NCI-H1105 treated with DMSO at 0.1 percent for 48 hours (cell line): ENCODE results near the gene ADPRHL1.
"Not testable (repeated sequence)": the region's sequence is repeated elsewhere in the genome, so short reads cannot be mapped to it uniquely, and the experiment has no call there.

Source experiments
- DNase-seq: peaks from one replicate; lab custom pipeline; 2025; lab: John Stamatoyannopoulos, UW

ADPRHL1 gene

DNA sequence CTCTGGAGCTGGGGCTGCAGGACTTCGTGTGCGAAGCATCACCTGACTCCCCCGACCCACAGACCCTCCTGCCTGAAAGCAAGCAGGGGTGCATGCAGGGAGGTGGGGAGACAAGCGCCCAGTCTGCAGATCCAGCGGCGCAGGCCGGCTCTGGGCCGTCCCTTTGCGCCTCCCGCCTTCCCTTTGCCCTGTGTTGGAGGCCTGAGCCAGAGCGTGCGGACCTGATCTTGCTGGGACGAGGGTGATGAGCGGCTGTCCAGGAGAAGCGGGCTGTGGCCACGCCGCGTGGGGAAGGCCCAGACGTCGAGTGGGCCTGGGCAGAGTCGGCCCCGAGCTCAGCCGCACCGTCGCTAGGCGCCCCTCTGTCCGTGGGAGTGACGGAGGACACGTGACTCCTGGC lies 84.1 kb downstream of the ADPRHL1 start:
- DNase-seq = no peak

DNA sequence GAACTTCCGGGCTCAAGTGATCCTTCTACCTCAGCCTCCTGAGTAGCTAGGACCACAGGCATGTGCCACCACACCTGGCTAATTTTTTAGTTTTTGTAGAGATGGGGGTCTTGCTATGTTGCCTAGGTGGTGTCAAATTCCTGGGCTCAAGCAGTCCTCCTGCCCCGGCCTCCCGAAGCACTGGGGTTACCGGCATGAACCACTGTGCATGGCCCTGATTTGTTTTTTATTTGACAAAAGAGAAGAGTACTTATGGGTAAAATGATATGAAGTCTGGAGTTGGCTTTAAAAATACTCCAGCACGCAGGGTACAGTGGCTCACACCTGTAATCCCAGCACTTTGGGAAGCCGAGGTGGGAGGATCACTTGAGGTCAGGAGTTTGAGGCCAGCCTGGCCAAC lies 84.9 kb downstream of the ADPRHL1 start:
- DNase-seq = not testable (repeated sequence)

DNA sequence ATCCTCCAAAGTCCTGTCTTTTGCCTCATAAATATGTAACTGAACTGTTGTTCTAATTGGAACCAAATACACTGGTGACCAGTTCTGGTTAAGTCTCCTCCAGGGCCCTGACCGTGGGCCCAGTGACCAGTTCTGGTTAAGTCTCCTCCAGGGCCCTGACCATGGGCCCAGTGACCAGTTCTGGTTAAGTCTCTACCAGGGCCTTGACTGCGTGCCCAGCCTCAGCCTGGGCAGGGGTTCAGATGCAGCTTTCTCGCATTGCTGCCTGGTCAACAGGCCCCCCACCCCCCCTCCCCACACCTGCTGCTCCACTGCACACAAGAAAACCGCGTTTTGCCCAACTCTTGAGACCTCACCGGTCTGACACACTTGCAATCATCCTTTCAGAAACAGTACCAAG lies 85.5 kb downstream of the ADPRHL1 start:
- no peak for DNase-seq

DNA sequence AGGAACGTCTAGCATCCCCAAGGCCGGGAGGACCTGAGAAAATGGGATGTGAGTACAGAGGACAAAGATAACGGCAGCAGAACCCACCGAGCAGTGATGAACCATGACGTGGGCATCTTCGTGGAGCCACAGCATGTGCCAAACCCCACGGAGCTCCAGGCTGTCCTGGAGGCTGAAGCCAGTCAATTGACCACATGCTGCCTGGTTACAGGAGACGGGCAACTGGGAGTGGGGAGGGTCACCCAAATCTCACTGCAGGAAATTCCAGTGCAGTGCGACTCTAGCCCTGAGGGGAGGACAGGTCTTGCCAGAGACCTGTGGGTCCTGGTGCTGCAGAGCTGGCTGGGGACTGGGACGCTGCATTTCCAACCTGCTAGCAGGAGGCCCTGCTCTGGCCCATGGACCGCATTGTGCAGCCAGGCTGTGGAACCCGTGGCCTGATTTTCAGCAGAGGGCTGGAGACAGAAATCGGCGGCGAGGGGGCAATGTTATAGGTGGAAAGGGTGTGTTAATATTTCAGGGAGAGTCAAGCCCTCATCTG lies 86.2 kb downstream of the ADPRHL1 start:
- no peak for DNase-seq

DNA sequence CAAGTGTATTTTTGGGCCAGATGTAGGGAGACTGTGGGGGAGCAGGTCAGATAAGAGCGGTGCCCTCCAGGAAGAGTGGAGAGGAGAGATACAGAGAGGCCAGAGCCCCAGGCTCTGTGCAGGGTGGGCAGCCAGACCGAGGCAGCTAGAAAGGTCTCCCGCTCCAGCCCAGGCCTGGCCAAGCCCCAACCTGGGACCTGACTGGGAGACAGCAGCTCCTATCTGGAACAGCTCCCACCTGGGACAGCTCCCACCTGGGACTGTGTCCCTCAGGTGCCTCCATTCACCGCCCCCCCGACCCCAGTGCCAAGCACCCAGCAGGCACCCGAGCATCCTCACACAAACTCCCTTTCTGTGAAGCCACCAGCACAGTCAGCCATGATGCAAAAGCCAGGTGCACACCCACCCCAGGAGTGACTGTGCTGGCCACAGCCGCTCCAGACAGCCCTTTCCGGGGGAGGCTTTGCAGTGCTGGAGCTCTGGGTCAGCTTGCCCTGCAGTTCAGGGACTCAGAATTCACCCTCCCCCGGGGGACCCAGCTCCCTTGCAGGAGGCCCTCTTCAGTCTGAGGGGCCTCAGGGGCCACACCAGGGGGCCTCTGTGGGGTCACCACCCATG lies 87.2 kb downstream of the ADPRHL1 start:
- DNase-seq = no peak

DNA sequence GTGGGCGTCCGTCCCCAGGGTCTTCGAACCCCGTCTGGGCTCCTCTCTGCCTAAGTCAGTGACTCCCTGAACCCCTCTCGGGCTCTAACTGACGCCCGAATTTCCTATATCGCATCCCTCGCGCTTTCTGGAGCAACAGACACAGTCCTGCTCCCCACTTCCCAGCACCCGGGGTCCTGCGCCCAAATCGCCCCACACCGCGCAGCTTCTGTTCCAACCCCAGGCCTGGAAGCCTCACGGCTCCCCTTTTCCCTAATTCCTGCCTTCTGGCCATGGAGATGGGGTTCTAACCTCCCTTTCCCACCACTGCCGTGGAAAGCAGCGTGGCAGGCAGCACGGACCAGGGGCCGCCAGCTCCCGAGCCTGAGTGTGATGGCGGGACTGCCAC lies 87.7 kb downstream of the ADPRHL1 start:
- DNase-seq = no peak

DNA sequence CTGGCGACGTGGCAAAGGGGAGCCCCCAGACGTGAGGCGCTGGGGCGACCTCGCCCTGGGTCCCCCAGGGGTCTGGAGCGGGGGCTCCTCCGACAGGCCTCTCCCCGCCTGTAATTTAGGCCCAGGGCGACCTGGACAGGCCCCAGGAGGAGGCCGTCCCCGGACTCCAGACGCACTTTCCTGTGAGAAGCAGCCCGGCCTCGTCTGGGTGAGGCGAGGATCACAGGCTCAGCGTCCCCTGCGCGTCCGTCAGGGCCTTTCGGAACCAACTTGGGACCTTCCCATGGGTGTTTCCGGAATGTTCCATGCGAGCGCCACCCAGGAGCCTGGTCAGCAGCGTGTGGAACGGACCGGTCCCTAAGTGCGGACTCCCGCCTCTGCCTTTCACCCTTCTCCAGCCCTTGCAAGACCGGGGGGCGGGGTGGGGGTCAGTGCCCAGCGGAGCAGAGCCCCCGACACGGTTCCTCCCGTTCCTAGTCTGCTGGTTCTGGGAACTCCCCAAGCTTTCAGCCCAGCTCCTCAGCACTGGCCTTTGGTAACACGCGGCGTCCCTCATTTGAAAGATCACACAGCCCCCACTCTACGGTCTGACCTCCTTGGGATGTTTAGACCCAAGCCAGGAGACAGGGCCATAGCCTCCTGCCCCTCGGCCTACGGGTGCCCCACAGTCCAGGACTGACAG lies 88.2 kb downstream of the ADPRHL1 start:
- no peak for DNase-seq

DNA sequence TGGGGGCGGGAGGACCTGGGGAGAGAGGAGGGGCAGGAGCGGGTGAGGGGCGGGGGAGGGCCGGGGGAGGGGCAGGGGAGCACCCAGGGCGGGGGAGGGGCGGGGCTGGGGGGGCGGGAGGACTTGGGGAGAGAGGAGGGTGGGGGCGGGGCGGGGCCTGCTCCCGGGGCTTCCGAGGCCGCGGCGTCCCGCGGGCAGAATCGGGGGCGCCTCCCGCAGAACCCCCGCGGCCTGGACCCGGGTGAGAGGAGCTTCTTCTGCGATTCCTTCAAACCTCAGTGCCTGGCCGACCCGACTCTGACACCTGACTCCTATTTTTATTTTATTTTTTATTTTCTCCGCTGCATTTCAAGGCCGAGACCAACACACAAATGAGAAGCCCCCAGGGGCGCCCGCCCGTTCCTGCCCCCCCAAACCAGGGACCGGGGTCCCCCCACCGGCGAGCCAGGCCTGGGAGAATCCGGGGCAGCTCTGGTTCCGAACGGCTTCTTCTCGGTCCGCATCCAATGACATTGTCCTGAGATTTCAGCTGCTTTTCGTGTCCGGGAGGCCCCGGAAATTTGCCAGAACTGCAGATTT lies 88.9 kb downstream of the ADPRHL1 start:
- peak; percentile 23 for DNase-seq

DNA sequence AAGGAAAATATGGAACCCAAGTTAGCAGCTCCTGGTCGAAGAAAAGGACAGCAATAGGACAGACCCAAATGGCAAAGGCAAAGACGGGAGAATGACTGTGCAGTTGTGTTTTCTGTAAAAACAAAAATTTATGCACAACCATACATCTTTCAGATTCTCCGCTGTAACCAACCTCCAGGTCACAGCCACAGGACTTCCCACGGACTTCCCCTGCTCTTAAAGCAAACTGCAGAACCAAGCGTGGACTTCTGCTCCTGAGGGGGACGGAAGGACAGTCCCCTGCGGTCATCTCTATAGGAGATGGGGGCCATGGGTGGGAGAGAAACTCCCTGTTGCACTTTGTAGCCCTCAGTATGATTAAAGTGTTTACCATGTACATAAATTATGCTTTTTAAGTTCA lies 91.9 kb downstream of the ADPRHL1 start:
- DNase-seq = no peak

DNA sequence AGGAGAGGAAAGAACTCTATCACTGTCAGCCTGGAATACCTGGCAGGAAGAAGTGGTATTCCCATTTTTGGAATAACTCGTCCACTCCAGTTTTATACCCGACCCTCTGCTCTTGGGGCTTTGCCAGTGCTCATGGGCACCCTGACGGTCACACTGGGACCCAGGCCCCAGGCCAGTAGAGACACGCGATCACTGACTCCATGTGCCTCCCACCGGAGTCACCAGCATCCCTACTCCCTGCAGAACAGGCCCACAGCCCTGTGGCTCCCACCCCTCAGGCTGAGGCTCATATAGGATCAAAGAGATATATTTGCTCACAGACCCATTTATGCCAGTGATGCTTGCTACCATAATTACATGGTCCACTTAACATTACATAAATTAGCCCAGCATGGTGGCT lies 92.8 kb downstream of the ADPRHL1 start:
- DNase-seq = no peak

DNA sequence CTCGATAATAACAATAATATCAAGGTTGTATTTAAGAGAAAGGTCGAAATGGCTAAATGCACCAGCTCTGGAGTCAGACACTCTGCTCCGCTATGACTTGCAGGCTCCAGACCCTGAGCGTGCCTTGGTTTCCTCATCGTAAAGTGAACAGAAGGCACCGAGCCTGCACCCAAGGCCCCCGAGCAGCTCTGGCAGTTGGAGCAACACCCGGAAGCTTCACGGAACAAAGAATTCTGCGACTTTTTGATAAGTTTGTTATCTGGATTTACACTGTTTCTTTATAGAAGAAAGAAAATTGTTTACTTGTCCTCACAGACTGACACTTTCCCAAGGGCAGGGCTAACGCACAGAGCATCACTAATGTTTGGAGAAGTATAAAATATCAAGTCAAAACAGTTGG lies 93.7 kb downstream of the ADPRHL1 start:
- DNase-seq = no peak

DNA sequence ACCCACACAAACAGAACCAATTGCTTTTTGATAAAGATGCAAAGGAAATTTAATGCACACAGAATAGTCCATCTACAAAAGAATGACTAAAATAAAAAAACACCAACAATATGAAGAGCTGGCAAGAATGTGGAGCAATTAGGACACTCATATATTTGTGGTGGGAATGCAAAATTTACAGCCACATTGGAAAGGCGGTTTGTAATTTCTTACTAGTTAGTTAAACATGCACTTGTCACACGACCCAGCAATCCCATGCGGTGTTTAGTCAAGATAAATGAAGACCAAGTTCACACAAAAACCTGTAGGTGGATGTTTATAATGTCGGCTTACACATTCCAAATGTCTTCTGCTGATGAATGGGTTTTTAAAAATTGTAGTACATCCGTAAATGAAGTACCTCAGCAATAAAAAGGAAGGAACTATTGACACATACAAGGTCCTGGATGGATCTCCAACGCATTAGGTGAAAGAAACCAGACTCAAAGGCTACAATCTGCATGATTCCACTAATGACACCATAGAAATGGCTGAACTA lies 94.6 kb downstream of the ADPRHL1 start:
- DNase-seq = no peak

DNA sequence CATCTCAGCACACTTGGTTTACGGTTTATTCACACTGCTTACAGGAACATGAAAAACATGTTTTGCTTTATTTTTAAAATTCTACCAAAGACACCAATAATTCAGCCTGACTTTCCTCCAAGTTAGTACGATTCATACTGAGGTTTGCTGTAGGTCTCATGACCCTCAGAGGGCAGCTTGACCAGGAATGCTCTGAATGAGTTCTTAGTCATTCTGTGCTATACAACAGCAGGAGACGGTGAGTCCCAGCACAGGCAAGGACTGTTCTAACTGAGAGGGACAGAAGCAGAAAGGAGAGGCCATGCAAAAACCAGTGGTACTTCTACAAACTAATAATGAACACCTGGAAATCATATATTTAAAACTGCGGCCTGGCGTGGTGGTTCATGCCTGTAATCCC lies 95.8 kb downstream of the ADPRHL1 start:
- no peak for DNase-seq

DNA sequence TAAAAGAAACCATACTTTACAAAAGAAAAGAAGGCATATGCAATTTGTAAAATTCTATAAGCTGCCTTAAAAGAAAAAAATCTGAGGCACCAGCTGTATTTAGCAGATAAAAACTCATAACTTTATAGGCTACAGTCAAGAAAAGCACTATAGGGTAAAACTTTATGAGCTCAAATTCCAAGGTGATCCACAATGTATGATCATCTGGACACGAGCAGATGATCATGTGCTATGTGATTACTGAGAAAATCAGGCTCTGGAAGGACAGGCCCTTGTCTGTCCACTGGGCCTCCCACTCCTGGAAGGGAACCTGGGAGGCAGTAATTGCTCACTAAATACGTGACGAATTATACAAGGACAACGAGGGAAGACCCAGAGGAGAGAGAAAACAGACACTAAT lies 96.7 kb downstream of the ADPRHL1 start:
- no peak for DNase-seq

DNA sequence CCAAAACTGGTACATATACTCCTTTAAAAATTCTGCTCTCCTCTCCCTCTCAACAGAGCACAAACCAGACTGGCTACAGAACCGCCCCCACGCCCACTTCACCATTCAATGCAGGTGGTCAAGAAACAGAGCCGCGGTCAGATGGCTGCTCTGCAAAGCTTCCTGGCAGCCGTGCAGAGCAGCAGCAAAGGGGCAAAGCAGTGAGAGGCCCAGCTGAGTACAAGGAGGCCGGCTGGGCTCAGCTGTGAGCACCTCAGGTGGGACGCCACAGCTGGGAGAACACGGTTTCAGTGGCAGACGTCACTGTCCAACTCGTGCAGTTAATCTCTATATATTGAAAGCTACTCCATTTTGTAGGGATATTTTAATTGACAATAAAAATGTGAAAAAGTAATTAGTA lies 97.7 kb downstream of the ADPRHL1 start:
- DNase-seq = no peak

DNA sequence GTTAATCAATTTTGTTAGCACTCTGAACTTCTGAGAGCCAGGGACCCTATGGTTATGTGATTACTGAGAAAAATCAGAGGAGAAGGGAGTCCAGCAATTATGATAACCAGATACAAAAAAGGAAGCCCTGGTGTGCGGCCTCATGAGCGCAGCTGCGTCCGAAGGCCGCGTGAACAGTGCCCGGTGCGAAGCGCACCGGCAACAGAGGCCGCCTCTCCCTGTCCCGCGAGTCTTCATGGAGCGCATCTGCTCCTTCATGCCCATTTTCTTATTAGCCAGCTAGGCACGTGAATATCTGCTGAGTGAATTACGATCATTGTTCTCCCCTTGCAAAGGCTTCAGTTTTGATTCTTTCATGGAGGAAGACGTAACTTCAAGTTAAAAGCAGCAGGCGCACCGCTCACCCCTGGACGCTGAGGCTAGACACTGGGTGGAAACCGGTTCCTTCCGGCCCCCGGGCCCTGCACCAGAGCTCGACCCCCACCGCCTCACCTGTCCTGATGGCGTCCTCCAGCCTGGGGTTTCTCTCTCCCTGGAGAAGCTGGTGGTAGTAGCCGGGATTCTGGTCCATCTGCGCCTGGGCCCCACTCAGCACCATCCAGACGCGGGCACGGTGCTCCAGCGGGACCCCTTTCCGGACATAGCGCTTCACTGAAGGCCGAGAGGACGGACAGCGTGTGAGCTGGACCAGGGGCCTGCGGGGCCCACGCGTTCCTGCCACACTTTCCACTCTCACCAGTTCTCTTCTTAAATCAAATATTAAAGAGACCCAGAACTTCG lies 98.3 kb downstream of the ADPRHL1 start:
- DNase-seq = no peak

DNA sequence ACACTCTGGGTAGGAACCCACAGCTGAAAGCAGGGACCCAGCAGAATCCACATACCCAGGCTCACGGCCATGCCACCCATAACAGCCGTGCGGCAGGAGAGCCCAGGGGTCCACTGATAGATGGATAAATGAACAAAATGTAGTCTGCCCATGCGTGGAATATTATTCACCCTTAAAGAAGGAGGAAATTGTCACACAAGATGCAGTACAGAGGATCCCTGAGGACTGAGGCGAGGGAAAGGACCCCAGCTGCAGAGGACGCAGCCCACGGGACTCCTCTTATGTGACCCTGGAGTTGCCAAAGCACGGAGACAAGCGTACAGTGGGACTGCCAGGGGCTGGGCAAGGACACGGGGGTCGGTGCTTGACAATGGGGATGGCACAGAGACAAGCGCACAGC lies 100.0 kb downstream of the ADPRHL1 start:
- DNase-seq = no peak

DNA sequence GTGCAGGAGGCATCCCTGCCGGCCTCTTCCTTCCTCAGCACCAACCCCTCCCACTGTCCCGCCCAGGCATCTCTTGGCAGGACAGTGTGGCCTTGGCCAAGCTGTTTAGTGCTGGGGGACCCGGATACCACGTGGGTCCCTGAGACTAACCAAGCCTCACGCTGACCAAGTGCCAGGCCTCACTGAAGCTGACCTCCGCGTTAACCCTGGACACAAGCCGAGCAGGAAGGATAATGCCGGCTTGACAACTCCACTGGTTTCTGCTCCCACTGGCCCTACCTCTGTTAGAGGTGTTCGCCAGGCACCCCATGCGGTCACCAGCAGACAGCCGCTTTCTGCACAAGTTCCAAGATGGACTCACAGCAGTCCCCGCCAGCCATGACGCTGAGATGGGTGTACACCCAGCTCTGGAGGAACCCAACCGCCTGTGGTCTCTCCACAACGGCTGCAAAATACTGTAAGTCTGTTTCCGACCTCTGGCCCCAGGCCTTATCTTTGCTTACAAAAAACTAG lies 101.7 kb downstream of the ADPRHL1 start:
- no peak for DNase-seq

DNA sequence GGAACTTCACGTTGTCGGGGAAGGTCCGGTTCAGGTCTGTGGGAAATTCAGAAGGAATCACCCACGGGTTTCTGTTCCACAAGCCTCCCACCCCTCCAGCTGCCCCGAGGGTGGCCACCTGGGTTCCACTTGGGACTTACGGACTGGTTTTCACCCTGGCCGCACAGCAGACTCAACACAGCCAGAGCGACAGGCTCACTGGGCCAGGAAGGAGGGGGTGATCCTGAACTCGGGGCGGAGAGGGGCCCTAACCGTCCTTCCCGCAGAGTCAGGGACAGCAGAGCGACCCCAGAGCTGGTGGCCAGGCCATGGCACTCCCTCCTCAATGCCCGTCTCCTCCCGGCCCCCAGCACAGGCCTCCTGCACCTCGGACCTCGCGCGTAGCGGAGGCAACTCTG lies 102.4 kb downstream of the ADPRHL1 start:
- DNase-seq = no peak

DNA sequence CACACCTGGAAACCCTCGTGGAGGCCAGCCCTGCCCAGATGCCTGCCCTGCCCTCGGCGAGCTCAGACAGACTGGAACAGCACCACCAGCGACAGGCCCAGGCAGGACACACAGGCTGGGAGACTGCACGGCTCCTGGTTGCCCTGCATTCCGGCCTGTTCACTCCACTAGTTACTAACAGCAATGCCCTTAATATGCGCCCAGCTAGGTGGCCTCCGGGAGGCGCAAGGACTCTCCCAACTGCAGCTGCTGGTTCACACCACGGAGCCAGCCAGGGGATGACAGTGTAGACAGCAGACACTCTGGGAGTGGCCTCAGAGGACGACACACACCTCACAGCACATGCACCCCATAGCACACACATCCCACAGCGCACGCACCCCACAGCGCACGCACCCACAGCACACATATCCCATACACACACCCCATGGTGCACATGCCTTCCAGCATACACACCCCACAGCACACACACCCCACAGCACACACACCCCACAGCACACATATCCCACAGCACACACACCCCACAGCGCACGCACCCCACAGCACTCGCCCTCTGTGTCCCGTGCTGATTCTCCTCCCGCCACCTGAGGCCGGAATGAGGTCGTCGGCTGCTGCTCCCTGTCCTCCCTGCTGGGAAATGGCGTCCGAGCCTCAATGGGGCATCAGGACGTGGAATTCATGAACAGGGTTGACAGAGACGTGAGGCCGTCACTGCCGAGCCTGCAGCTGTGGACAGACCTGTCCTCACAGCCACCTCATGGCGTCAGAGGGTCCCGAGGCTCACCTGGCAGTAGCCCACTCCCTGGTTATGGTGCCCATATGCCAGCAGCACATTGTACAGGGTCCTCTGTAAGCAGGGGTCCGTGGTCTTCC lies 103.0 kb downstream of the ADPRHL1 start:
- no peak for DNase-seq
